Testis (tissue), 2 donors: Measurements from ENCODE around the gene GPR21.

Experiments
- POLR2A ChIP-seq: fragments of 450-650 bp; IDR thresholded peaks from one replicate; pipeline ENCODE4 v1.6.1; 2017; ENCODE audit warnings: antibody characterized with exemption, mild to moderate bottlenecking, moderate library complexity
- TF ChIP-seq, protein P1 (sequence below), 3 experiments: fragments of 450-650 bp in 2 of 3; fragments of 200-600 bp in 1 of 3; sonication (generic) in 1 of 3; IDR thresholded peaks; one replicate each; pipeline ENCODE4 v1.5.1; 2016 to 2019; ENCODE audit warnings: antibody characterized with exemption in 3 of 3, mild to moderate bottlenecking in 2 of 3, moderate library complexity in 1 of 3

DNA sequence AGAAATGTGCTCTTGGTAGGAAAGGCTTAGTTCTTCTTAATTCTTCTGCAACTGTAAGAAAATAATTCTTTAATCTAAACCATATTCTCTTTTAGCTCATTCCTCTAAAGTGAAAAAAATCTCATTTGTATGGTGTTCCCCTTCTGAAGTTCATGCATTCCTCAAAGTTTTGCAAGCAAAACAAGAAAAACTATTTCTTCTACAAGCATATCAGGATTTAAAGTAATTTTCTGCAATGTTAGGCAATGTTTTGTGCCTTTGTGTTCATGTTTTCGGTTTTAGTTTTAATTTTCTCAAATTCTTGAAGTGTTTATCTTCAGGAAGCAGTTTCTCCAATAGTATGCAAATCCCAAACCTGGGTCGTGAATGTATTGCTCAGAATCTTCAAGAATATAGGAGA lies 12.7 kb upstream of the GPR21 start:
- TF ChIP-seq, protein P1, sequence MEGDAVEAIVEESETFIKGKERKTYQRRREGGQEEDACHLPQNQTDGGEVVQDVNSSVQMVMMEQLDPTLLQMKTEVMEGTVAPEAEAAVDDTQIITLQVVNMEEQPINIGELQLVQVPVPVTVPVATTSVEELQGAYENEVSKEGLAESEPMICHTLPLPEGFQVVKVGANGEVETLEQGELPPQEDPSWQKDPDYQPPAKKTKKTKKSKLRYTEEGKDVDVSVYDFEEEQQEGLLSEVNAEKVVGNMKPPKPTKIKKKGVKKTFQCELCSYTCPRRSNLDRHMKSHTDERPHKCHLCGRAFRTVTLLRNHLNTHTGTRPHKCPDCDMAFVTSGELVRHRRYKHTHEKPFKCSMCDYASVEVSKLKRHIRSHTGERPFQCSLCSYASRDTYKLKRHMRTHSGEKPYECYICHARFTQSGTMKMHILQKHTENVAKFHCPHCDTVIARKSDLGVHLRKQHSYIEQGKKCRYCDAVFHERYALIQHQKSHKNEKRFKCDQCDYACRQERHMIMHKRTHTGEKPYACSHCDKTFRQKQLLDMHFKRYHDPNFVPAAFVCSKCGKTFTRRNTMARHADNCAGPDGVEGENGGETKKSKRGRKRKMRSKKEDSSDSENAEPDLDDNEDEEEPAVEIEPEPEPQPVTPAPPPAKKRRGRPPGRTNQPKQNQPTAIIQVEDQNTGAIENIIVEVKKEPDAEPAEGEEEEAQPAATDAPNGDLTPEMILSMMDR (IDR thresholded peaks at IDR 0.05): no peak
- no peak for TF ChIP-seq POLR2A
